Activated naive CD4-positive, alpha-beta T cell treated with anti-CD3 and anti-CD28 coated beads for 36 hours (primary cell): ENCODE measurements around the gene G6PC2. TPM values are rescaled to one million over a fixed set of nuclear protein-coding genes. Genes with fewer than 3 reads are reported as not detected.
"Not testable (repeated sequence)": the region's sequence is repeated elsewhere in the genome, so short reads cannot be mapped to it uniquely, and the experiment has no call there.

ENCODE experiments used
- CTCF ChIA-PET: fragments of 350-600 bp; sonication (Branson Sonifier 250); formaldehyde crosslinking; loops from one replicate; lab custom pipeline; 2021; ENCODE audit warnings: antibody characterized with exemption; lab: Charles Lee
- DNase-seq: peaks from one replicate; pipeline ENCODE4 v3.0.0-alpha.2; 2020
- H3K27ac Mint-ChIP-seq: one replicate; pipeline ENCODE4 v1.8.0; 2021; ENCODE audit warnings: mild to moderate bottlenecking, mixed read lengths
- H3K27me3 Mint-ChIP-seq: one replicate; pipeline ENCODE4 v1.8.0; 2021; ENCODE audit warnings: low read depth, mixed read lengths
- H3K36me3 Mint-ChIP-seq: one replicate; pipeline ENCODE4 v1.8.0; 2021; ENCODE audit warnings: low read depth, mixed read lengths
- H3K4me1 Mint-ChIP-seq: one replicate; pipeline ENCODE4 v1.8.0; 2021; ENCODE audit warnings: low read depth, mixed read lengths
- H3K4me3 Mint-ChIP-seq: one replicate; pipeline ENCODE4 v1.8.0; 2021; ENCODE audit warnings: mild to moderate bottlenecking, moderate library complexity, mixed read lengths
- H3K9me3 Mint-ChIP-seq: one replicate; pipeline ENCODE4 v1.8.0; 2021; ENCODE audit warnings: mixed read lengths
- intact Hi-C: fragments of 100-400 bp; cut with micrococcal nuclease; formaldehyde crosslinking; loops from one replicate; pipeline ENCODE4 v1.15.1; 2023
- total RNA-seq, 2 experiments: library from RNA; stranded (reverse); gene quantifications; one replicate each; pipeline ENCODE4 v1.2.3, GENCODE V29; 2021

G6PC2 gene
- total RNA-seq, 2 experiments from 2014 or later, result not detected

- intact Hi-C loops, H3K36me3 Mint-ChIP-seq, H3K27ac Mint-ChIP-seq, H3K4me3 Mint-ChIP-seq, DNase-seq, H3K4me1 Mint-ChIP-seq, CTCF ChIA-PET, H3K9me3 Mint-ChIP-seq: not testable (repeated sequence)
- H3K27me3 Mint-ChIP-seq, result peaks cover 10% of the 10 kb centered on the region
These were observed 31.1 kb downstream of the G6PC2 start for GRCh38 chr2:168932174-168932573.

- Mint-ChIP-seq H3K27me3 (peaks cover 6% of the 10 kb centered on the region), H3K27ac (no peak overlapping the region), H3K9me3 (no peaks in the 10 kb centered on the region), H3K36me3 (no peaks in the 10 kb centered on the region), H3K4me3 (no peak overlapping the region), H3K4me1 (no peaks in the 10 kb centered on the region)
- no peak for DNase-seq
- CTCF ChIA-PET, result no interaction called here
- intact Hi-C loops, result no loop called here
These were observed 33.7 kb downstream of the G6PC2 start for GRCh38 chr2:168934826-168935225.

- intact Hi-C loops, result no loop called here
- CTCF ChIA-PET, result interaction anchor here (0.5 to 1.7 kb wide), 2 partner anchors 9 to 174 kb away, joined by 3 to 4 read pairs; no protein-coding TSS in a partner anchor
- H3K9me3 Mint-ChIP-seq, result no peaks in the 10 kb centered on the region
- no peak overlapping the region for H3K4me3 Mint-ChIP-seq
- no peak for DNase-seq
- H3K27me3 Mint-ChIP-seq, result peaks cover 6% of the 10 kb centered on the region
- H3K27ac Mint-ChIP-seq, result no peak overlapping the region
- no peaks in the 10 kb centered on the region for H3K4me1 Mint-ChIP-seq
- H3K36me3 Mint-ChIP-seq, result no peaks in the 10 kb centered on the region
These were observed 34.9 kb downstream of the G6PC2 start for GRCh38 chr2:168935810-168936581.

- CTCF ChIA-PET, result no interaction called here
- intact Hi-C loops, result no loop called here
These were observed 38.0 kb downstream of the G6PC2 start for GRCh38 chr2:168939061-168939460.

GRCh38 chr2:168939918-168940317 lies 38.8 kb downstream of the G6PC2 start:
- H3K27ac Mint-ChIP-seq, result no peak overlapping the region
- H3K4me1 Mint-ChIP-seq, result no peaks in the 10 kb centered on the region
- CTCF ChIA-PET, result interaction anchor here (0.9 to 1.7 kb wide), 3 partner anchors 10 to 202 kb away, joined by 4 to 7 read pairs (median 4); no protein-coding TSS in a partner anchor
- no peaks in the 10 kb centered on the region for H3K9me3 Mint-ChIP-seq
- H3K27me3 Mint-ChIP-seq, result no peaks in the 10 kb centered on the region
- no peak overlapping the region for H3K4me3 Mint-ChIP-seq
- intact Hi-C loops, result no loop called here
- DNase-seq, result no peak
- H3K36me3 Mint-ChIP-seq, result no peaks in the 10 kb centered on the region

More at GRCh38 chr2:168939061-168939460, 38.0 kb downstream of the G6PC2 start:
- Mint-ChIP-seq H3K27ac (no peak overlapping the region), H3K4me3 (no peak overlapping the region), H3K9me3 (no peaks in the 10 kb centered on the region), H3K4me1 (no peaks in the 10 kb centered on the region), H3K36me3 (no peaks in the 10 kb centered on the region), H3K27me3 (no peaks in the 10 kb centered on the region)
- DNase-seq, result no peak

GRCh38 chr2:168941297-168941696 lies 40.2 kb downstream of the G6PC2 start:
- Mint-ChIP-seq H3K4me3 (no peak overlapping the region), H3K9me3 (no peaks in the 10 kb centered on the region), H3K27me3 (no peaks in the 10 kb centered on the region), H3K27ac (no peak overlapping the region), H3K36me3 (no peaks in the 10 kb centered on the region), H3K4me1 (no peaks in the 10 kb centered on the region)
- intact Hi-C loops, result no loop called here
- no peak for DNase-seq
- CTCF ChIA-PET, result interaction anchor here (1.7 kb wide), 1 partner anchor 8 kb away, joined by 7 read pairs; no protein-coding TSS in a partner anchor

- H3K27ac Mint-ChIP-seq, result no peak overlapping the region
- H3K9me3 Mint-ChIP-seq, result no peaks in the 10 kb centered on the region
- no peaks in the 10 kb centered on the region for H3K36me3 Mint-ChIP-seq
- CTCF ChIA-PET, result interaction anchor here (0.7 to 1.1 kb wide), 2 partner anchors 8 to 24 kb away, joined by 3 read pairs; no protein-coding TSS in a partner anchor
- H3K4me1 Mint-ChIP-seq, result no peaks in the 10 kb centered on the region
- no peak overlapping the region for H3K4me3 Mint-ChIP-seq
- no peak for DNase-seq
- no peaks in the 10 kb centered on the region for H3K27me3 Mint-ChIP-seq
- intact Hi-C loops, result no loop called here
These were observed 43.0 kb downstream of the G6PC2 start for GRCh38 chr2:168944065-168944464.

GRCh38 chr2:168945508-168945907 lies 44.4 kb downstream of the G6PC2 start:
- H3K4me1 Mint-ChIP-seq, result no peaks in the 10 kb centered on the region
- no peaks in the 10 kb centered on the region for H3K36me3 Mint-ChIP-seq
- no peak overlapping the region for H3K4me3 Mint-ChIP-seq
- no peak overlapping the region for H3K27ac Mint-ChIP-seq
- CTCF ChIA-PET, result interaction anchor here (0.6 kb wide), 1 partner anchor 186 kb away, joined by 3 read pairs; no protein-coding TSS in a partner anchor
- H3K9me3 Mint-ChIP-seq, result no peaks in the 10 kb centered on the region
- no peaks in the 10 kb centered on the region for H3K27me3 Mint-ChIP-seq
- no peak for DNase-seq
- intact Hi-C loops, result no loop called here

- Mint-ChIP-seq H3K9me3 (peaks cover 10% of the 10 kb centered on the region), H3K36me3 (no peaks in the 10 kb centered on the region), H3K27me3 (no peaks in the 10 kb centered on the region), H3K27ac (no peak overlapping the region), H3K4me3 (no peak overlapping the region), H3K4me1 (no peaks in the 10 kb centered on the region)
- peak; percentile 7 for DNase-seq
- CTCF ChIA-PET, result interaction anchor here (0.8 to 3.1 kb wide), 13 partner anchors 8 to 602 kb away, joined by 3 to 12 read pairs (median 6); no protein-coding TSS in a partner anchor
- intact Hi-C loops, result loop anchor here (1.0 kb wide), 1 partner anchor 184 kb away; no protein-coding TSS in a partner anchor
These were observed 47.6 kb downstream of the G6PC2 start for GRCh38 chr2:168948621-168949212.

- CTCF ChIA-PET, result interaction anchor here (0.6 to 3.1 kb wide), 14 partner anchors 9 to 1103 kb away, joined by 3 to 12 read pairs (median 6); no protein-coding TSS in a partner anchor
- Mint-ChIP-seq H3K27me3 (no peaks in the 10 kb centered on the region), H3K36me3 (peaks cover 2% of the 10 kb centered on the region), H3K4me3 (no peak overlapping the region), H3K27ac (no peak overlapping the region), H3K9me3 (peaks cover 10% of the 10 kb centered on the region), H3K4me1 (no peaks in the 10 kb centered on the region)
- intact Hi-C loops, result no loop called here
- DNase-seq, result no peak
These were observed 48.2 kb downstream of the G6PC2 start for GRCh38 chr2:168949324-168949723.

- intact Hi-C loops, result no loop called here
- DNase-seq, result no peak
- H3K36me3 Mint-ChIP-seq, result peaks cover 2% of the 10 kb centered on the region
These were observed 50.8 kb downstream of the G6PC2 start for GRCh38 chr2:168951871-168952270.

GRCh38 chr2:168952424-168952823 lies 51.3 kb downstream of the G6PC2 start:
- no peaks in the 10 kb centered on the region for H3K4me1 Mint-ChIP-seq
- intact Hi-C loops, result no loop called here
- no peak overlapping the region for H3K4me3 Mint-ChIP-seq
- CTCF ChIA-PET, result interaction anchor here (0.6 to 1.0 kb wide), 2 partner anchors 9 to 178 kb away, joined by 3 read pairs; no protein-coding TSS in a partner anchor
- peaks cover 9% of the 10 kb centered on the region for H3K27me3 Mint-ChIP-seq
- peaks cover 12% of the 10 kb centered on the region for H3K9me3 Mint-ChIP-seq
- no peak for DNase-seq
- H3K27ac Mint-ChIP-seq, result no peak overlapping the region
- H3K36me3 Mint-ChIP-seq, result peaks cover 2% of the 10 kb centered on the region

More at GRCh38 chr2:168951871-168952270, 50.8 kb downstream of the G6PC2 start:
- no peaks in the 10 kb centered on the region for H3K4me1 Mint-ChIP-seq
- H3K9me3 Mint-ChIP-seq, result peaks cover 12% of the 10 kb centered on the region
- H3K27ac Mint-ChIP-seq, result no peak overlapping the region
- peaks cover 6% of the 10 kb centered on the region for H3K27me3 Mint-ChIP-seq
- CTCF ChIA-PET, result interaction anchor here (1.0 kb wide), 1 partner anchor 9 kb away, joined by 3 read pairs; no protein-coding TSS in a partner anchor
- H3K4me3 Mint-ChIP-seq, result no peak overlapping the region
